CD4-positive, alpha-beta T cell treated with Interleukin-12 subunit alpha and Interleukin-12 subunit beta, for 1 hour (primary cell): Measurements from ENCODE around the gene GAA.

Experiments used
- DNase-seq: peaks from one replicate; pipeline ENCODE4 v3.0.0-alpha.2; 2020

The GAA gene

DNA sequence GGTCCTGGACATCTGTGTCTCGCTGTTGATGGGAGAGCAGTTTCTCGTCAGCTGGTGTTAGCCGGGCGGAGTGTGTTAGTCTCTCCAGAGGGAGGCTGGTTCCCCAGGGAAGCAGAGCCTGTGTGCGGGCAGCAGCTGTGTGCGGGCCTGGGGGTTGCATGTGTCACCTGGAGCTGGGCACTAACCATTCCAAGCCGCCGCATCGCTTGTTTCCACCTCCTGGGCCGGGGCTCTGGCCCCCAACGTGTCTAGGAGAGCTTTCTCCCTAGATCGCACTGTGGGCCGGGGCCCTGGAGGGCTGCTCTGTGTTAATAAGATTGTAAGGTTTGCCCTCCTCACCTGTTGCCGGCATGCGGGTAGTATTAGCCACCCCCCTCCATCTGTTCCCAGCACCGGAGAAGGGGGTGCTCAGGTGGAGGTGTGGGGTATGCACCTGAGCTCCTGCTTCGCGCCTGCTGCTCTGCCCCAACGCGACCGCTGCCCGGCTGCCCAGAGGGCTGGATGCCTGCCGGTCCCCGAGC, 17.9 kb downstream of the GAA start:
- DNase-seq, result no peak

DNA sequence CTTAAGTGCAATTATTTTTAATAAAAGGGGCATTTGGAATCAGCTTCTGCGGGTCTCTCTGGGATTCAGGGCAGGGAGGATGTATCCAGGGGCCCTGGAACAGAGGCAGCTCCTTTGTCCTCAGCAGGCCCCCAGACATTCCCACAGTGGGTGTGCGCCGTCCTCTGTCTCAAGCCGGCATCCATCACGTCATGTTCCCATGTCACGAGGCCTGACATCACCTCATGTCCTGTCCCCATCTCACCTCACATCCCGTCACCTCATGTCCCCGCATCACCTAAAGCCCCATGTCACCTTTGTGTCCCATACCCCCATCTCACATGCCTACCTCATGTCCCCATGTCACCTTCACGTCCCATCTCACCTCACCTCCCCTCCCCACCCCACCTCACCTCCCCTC, 18.5 kb downstream of the GAA start:
- DNase-seq, result no peak

DNA sequence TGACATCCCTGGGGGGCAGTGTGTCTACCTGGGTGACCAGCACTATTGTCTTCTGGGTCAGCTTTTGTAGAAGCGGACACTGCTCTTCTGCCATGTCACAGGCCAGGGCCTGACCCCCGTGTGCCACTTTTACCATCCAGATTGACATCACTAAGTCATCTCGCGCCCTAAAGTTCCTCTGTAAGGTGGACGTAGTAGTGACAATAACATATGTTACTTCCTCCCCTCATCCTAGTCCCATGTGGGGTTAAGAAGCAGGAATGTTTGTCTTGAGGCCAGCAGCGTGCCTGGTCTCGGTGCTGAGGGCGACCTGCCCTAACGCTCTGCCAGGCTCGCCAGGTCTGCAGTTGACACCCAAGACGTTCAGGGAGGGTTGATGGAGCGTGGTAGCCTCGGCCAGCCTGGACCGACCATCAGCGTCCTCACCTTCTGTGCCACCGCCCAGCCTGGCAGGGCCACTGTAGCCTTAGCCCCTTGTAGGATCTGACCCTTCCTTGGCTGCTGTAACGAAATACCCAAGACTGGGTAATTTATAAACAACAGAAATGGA, 20.7 kb downstream of the GAA start:
- no peak for DNase-seq

DNA sequence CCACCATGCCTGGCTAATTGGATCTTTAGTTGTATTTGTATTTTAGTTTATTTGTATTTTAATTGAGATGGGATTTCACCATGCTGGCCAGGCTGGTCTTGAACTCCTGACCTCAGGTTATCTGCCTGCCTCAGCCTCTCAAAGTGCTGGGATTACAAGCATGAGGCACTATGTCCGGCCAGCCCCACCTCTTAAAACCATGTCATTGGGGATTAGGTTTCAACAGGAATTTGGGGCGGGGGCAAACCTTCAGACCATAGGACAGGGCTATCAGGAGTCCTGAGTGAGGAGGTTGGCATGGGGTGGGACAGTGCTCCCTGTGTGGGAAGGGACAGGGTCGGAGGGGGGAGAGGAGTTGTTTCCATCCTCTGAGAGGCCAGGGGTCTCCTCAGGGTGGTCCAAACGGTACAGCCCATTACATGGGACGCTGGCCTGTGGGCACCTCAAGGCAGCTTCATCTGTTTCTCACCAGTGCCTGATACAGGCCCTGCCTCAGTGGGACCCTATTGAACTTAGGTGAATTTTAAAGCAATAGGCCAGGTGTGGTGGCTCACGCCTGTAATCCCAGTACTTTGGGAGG, 21.6 kb downstream of the GAA start:
- DNase-seq, result no peak

DNA sequence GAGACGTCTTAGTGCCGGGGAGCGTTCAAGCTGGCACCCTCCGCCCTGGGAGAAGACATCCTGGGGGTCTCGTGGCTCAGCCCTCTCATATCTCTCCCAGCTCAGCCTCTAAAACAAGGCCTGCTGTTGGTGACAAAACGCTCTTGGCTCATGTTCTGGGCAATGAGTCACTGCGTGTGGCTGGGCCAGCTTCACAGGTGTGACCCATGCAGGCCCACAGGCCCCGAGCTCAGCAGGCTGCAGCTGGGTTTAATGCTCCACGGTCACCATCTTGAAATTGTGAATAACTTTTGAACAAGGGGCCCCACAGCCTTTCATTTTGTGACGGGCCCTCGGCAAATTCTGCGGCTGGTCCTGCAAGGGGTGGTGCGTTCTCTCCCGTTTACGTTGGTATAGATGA, 22.4 kb downstream of the GAA start:
- no peak for DNase-seq

DNA sequence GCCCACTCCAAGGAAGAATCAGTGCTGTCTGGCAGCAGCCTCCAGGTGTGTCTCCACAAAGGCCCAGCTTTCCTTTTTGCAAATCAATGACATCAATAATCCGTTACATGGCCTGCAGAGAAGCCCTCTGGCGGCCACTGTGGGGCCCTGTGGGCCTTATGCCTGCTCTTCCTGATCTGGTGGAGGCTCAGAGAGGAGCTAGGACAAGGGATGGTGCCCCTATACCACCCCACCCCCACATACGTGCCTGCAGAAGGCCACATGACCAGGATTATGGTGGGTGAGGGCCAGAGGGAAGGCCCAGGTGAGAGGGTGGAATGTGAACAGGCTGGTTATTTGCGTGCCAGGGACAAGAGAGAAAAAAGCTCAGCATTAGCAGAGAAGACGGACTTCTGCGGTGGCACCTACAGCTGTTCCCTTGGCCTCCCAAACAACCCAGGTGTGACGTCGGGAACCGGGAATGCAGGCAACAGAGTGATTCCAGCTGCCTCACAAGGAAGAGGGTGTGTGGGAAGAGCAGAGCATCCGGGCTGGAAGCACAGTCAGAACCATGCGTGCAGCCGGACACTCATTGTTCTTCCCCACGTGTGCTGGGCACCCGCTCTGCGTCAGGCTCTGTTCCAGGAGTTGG, 23.1 kb downstream of the GAA start:
- DNase-seq, result no peak

DNA sequence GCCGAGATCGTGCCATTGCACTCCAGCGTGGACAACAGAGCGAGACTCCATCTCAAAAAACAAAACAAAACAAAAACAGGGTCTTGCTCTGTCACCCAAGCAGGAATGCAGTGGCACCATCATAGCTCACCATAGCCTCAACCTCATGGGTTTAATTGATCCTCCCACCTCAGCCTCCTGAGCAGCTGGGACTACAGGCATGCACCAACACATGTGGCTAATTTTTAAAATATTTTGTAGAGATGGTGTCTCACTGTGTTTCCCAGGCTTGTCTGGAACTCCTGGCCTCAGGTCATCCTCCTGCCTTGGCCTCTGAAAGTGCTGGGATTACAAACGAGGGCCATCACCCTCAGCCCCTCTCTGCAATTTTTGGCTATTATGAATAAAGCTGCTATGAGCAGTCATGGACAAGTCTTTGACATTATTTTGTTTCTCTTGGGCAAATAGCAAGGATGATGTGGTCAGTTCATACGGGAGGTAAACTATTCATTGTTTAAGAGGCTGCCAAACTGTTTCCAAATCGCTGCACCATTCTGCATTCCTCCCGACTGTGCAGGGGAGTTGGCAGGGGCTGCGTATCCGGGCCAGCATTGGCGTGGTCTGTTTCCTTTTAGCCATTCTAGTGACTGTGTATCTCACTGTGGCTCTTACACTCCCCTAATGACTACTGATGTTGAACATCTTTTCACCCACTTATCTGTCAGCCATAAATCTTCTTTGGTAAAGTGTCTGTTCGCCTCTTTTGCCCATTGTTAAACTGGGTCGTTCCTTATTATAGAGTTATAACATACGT, 24.5 kb downstream of the GAA start:
- no peak for DNase-seq

DNA sequence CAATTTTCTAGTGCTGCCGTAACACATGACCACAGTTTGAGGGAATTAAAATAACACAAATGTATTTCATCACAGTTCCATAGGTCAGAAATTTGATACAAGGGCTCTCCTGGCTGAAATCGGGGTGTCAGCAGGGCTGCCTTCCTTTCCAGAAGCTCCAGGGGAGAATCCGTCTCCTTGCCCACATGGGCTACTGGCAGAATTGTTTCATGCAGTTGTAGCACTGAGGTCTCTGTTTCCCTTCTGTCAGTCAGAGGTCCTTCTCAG, 25.0 kb downstream of the GAA start:
- no peak for DNase-seq

DNA sequence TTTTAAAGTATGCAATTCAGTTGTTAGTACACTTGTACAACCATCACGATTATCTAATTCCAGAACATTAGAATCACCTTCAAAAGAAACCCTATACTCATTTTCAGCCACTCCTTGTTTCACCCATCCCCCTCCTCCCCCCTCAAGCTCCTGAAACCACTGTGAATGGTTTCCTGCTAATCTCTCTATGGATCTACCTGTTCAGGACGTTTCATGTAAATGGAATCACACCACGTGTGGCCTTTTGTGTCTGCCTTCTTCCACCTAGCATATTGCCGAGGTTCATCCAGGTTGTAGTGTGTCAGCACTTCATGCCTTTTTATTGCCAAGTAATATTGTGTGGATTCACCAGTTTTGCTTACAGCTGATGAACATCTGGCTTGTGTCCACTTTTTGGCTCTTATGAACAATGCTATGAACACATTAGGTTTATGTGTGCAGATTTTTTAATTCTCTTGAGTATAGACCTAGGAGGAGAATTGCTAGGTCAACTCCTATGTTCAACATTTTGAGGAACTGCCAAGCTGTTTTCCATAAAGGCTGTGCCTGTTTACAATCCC, 27.7 kb downstream of the GAA start:
- DNase-seq, result no peak

DNA sequence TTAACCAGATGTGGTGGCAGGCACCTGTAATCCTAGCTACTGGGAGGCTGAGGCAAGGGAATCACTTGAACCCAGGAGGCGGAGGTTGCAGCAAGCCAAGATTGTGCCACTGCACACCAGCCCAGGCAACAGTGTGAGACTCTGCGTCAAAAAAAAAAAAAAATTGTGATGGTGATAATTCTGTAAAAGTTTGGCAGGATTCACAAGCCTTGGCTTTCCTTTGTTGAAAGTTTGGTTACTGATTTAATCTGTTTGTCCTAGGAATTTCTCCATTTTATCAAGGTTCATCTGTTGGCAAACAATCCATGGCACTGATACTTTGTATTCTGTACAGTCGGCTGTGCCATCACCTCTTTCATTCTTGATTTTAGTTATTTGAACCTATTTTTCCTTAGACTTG, 29.6 kb downstream of the GAA start:
- no peak for DNase-seq

DNA sequence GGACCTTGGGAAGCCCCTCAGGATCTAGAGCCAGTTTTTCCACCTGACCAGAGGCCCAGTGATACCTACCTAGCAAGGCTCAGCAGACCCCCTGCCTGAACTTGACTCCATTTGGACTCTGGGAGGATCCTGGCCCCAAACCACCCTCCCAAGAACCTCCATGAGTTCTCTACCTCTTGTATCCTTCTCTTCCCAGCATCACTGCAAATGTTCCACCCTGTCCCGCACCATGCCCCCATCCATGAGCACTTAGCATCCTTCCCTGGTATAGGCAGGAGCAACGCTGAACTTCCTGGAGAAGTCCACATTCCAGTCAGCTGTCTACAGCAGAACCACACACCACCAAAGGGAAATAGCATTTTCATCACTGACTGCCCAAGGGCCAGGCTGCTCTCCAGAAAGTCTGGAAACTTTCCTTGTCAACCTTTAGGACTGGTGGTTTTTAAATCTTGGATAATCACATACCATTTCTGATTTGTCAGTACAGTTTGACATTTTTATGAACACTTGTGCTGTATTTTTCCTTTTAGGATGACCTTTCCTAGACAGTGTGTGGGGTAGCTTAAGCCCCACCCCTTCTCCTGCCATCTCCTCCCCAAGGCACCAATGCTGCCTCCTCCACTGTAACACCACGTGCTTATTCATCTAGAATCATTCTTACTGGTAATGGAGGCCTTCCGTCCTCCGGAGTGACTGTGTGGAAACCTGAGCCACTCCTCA, 31.7 kb downstream of the GAA start:
- DNase-seq, result no peak

DNA sequence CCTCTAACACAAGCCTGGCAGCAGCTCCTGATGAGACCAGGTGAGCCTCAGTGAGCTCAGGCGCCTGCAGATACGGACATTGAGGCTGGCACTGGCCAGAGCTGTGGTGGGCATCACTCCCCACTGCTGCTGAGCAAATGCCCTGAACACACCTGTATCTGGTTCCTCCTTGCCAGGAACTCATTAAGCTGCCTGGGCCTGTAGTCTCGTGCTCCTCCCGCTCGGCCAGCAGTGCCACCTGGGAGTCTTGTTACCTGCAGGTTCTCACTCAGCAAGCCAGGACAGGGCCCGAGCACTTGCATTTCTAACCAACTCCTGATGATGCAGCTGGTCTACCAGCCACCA, 32.2 kb downstream of the GAA start:
- DNase-seq, result no peak

DNA sequence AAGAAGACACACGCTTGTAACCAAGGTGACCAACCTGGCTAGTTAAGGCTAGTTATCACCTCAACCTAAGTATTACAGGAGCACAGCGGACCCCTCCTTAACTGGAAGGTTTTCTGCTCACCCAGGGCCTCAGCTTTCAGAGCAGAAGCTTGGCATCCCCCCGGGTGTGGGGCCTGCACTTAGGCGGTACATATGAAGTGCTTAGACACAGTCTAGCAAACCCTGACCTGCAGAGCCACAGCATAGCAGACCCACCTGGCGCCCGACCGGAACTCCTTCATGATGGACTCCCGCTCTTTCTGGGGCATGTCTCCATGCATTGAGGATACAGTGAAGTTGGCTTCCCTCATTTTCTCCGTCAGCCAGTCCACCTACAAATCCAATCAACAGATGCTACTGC, 35.8 kb downstream of the GAA start:
- no peak for DNase-seq

DNA sequence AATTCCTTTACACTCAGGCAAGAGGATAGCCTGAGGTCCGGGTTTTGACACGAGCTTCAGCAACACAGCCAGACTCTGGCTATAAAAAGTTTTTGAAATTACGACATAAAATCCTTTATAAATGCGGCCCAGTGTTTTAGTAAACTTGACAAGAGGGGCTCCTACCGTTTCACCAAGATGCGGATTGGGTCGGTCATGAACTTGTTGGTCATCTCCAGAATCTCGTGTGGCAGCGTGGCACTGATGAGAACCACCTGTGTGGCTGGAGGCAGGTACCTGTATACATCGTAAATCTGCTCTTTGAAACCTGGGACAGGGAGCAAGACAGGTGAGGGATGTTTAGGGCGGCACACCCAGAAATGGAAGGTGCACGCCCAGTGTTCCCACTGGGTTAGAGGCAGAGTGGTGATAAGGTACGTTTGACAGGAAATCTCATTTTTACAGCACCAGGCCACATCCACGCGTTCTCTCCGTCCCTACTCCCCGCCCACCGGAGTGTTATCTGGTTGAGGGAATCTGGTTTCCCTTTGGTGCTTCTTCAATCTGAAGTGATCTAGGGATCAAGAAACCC, 37.6 kb downstream of the GAA start:
- no peak for DNase-seq

DNA sequence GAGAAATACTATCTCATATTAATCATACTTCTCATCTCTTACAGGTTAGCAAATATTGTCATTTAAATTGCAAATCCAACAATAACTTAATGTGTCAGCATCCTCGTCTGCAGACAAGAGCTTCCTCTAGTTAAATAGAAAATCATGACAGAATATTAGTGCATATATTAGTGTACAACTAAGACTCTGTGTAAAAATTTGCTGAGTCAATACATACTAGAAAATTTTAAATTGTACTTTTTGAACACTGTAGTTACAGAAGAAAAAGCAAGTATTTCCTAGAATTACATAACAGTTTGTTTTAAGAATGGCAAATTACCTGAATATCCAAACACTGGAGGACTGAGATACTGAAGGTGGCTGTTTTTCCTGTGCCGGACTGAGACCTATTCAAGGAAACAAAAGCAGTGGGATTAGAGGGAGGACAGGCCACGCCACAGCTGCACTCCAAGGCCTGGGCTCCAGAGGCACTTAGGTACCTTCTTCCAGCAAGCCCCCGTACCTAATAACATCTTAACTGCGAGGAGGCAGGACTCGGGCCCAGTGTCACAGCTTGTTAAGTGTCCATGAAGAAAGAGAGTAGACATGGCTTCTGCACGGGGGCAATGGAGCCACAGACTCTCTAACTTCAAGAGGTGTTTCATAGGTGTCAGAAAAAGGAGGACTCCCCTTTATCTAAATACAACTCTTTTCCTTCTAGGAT, 40.2 kb downstream of the GAA start:
- no peak for DNase-seq

DNA sequence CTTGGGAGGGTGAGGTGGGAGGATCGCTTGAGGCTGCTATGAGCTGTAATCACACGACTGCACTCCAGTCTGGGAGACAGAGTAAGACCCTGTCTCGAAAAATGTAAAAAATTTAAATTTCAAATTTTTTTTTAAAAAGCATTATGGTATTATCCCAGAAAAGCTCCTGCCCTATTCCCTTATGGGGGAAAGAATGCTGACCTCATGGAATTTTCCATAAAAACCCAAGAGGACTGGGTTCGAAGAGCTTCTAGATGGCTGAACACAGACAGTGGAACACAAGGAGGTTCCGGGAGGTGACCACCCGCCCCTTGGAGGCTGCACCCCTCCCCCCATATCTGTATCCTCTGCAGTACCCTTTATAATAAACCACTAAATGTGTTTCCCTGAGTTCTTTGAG, 41.5 kb downstream of the GAA start:
- DNase-seq, result no peak

DNA sequence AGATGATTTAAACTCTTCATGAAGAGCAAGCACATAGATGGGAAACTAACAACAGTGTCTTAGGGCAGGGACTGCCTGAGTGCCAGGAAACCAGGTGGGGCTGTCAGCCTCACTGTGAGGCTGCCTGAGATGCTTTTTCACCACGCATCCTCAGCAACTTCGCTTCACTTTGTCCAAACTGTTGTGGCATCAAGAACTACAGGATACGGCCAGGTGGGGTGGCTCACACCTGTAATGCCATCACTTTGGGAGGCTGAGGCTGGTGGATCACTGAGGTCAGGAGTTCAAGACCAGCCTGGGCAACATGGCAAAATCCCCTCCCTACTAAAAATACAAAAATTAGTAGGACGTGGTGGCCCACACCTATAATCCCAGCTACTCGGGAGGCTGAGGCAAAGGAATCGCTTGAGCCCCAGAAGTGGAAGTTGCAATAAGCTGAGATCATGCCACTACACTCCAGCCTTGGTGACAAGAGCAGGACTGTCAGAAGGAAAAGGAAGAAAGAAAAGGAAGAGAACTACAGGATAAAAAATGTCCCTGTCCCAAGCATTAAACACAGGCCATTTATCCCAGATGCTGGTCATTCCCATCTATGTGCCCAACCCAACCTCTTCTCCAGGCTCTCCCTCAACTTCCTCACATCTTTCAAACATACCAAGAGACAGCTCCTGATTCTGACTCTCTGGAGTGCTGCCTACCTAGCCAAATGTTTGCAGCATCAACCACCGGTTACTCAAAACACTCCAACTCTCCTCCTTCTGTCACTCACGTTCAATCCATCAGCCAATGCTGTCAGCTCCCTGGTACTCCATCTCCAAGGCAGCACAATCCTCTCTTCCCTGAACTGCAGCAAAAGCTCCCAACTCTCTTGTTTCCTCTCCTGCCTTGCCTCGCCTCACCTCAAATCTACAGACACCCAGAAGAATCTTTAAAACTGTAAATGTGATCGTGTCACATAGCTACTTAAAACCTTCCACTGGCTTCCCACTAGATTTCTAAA, 44.0 kb downstream of the GAA start:
- no peak for DNase-seq

DNA sequence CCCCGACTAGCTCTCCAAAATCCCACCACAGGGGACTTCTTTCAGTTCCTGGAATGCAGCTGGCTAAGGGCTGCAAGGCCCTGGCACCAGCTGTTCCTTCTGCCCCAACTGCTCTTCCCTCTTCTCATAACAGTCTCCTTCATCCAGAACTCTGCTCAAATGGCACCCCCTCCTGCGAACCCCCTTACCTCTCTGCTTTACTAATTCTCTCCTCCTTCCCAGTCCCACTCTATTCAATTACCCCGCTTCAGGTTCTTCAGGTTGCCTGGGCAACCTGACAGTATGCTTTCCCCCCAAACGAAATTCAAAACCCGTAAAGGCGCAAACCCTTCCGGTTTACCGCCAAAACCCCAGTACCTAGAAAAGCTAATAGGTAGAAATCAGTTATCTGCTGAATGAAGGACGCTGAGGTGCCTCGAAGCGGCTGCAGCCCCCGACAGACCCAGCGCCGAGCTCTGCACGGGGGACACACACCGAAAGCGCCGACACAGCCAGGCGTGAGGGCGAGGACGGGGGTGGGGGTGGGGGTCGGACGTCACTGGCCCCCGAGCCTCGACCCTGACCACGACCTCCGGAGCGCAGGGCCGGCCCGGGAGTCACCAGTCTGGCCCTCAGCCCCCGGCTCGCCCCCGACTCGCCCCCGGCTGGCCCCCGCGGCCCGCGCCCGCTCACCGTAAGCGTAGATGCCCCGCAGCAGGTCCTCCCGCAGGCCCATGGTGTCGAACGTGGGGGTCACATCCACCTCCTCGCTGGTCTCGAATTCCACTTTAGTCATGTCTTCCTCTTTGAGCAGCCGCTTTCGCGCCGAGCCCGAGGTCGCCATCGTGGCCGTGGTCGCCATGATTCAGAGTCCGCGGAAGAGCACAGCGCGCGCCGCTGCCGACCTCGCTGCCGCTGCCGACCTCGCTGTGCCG, 45.0 kb downstream of the GAA start:
- peak; percentile 20 for DNase-seq

DNA sequence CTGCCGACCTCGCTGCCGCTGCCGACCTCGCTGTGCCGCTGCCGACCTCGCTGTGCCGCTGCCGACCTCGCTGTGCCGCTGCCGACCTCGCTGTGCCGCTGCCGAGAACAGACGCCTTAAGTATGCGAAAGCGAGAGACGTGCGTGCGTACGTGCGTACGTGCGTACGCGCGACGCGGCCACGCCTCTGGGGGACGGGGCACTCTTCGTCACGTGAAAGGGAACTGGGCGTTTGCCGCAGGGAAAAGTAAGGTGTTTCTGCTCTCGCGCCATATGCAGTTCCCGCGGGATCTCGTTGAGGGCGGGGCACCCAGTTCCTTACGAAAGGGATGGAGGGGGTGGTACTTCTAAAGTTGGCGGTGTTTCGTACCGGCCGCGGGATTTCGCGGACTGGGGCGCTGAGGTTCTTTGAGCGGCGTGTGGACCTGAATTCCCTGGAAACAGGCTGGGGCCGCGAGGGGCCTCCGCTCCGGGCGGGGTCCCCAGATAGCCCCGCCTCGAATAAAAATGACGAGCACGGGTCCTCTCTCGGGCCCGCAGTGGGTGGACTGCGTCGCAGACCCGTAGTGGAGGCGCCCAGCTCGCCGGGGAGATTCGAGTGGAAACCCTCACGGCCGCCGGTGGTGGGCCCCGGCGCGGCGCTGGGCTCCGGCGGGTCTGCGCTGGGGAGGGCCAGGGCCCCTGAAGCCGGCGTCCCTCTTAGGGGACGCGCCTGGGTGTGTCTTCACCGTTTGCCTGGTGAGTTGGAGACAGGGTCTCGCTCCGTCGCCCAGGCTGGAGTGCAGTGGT, 45.8 kb downstream of the GAA start, which contains the start of gene EIF4A3:
Gene EIF4A3 (minus strand): TSS at position 94 of the 788 bp plus-strand sequence. CDS start 167 bp downstream, outside the sequence.
- peak; percentile 97 for DNase-seq
